Kidney (tissue), 14 donors: ENCODE data around the gene TENT4B. TPM values are rescaled to one million over a fixed set of nuclear protein-coding genes. Genes with fewer than 3 reads are reported as not detected.

Experiments
- DNase-seq, 5 donors: peaks; one replicate each; pipeline ENCODE4 v3.0.0-alpha.2; 2013 to 2020
- FAIRE-seq: peaks from 2 replicates; lab custom pipeline; 2012; peaks lifted over from hg19 to GRCh38; lab: Jason Lieb, UNC
- H3K27ac ChIP-seq, 2 donors: one replicate each; pipeline ENCODE4 v1.7.0; 2013; ENCODE audit warnings: low read depth in 2 of 2, low read length in 2 of 2, inconsistent platforms in 1 of 2
- H3K27me3 ChIP-seq: one replicate; pipeline ENCODE4 v1.7.1; 2013; ENCODE audit warnings: low read length, inconsistent platforms; ENCODE audit not compliant: control insufficient read depth, insufficient read depth
- H3K36me3 ChIP-seq, 3 donors: one replicate each; pipeline versions ENCODE4 v1.7.0 to v1.7.1; 2013; ENCODE audit warnings: low read length in 3 of 3, control low read depth in 1 of 3, inconsistent platforms in 1 of 3; ENCODE audit not compliant: insufficient read depth in 3 of 3, control insufficient read depth in 2 of 3
- H3K4me1 ChIP-seq, 3 donors: one replicate each; pipeline versions ENCODE4 v1.7.0 to v1.7.1; 2013; ENCODE audit warnings: low read length in 3 of 3, inconsistent platforms in 1 of 3, low read depth in 1 of 3; ENCODE audit not compliant: control insufficient read depth in 2 of 3, insufficient read depth in 2 of 3
- H3K4me3 ChIP-seq, 3 donors: one replicate each; pipeline versions ENCODE4 v1.7.0 to v1.8.1; 2013; ENCODE audit warnings: low read length in 3 of 3, control low read depth in 1 of 3, inconsistent platforms in 1 of 3
- H3K9ac ChIP-seq, 3 donors: one replicate each; pipeline versions ENCODE4 v1.7.0 to v1.7.1; 2013; ENCODE audit warnings: low read length in 3 of 3, control low read depth in 1 of 3, inconsistent platforms in 1 of 3
- H3K9me3 ChIP-seq, 3 donors: one replicate each; pipeline versions ENCODE4 v1.7.0 to v1.7.1; 2013; ENCODE audit warnings: low read length in 3 of 3, control low read depth in 1 of 3, inconsistent platforms in 1 of 3; ENCODE audit not compliant: control insufficient read depth in 2 of 3, insufficient read depth in 1 of 3
- intact Hi-C: fragments of 100-400 bp; cut with DNase I; formaldehyde crosslinking; loops from one replicate; pipeline ENCODE4 v1.11.1; 2022
- polyA plus RNA-seq: library from polyadenylated mRNA; stranded (reverse); fragments of 350-450 nt; fragmentation: Illumina TruSeq; extraction: RNeasy Lipid Tissue Mini Kit (QIAGEN cat#74804); gene quantifications from one replicate; pipeline ENCODE4 v1.2.3, GENCODE V29; 2014; ENCODE audit warnings: low read depth, low replicate concordance; ENCODE audit not compliant: insufficient read depth
- total RNA-seq: library from RNA; stranded (reverse); fragmentation: NEBNext Ultra II Directional; extraction: Animal tissue kit (Norgen Biotek cat#: 25700); gene quantifications from one replicate; pipeline ENCODE4 v1.2.1, GENCODE V29; 2021
- TF ChIP-seq, protein P1 (sequence below): IDR thresholded peaks from 3 replicates; pipeline ENCODE4 v1.5.1; 2012; ENCODE audit warnings: mild to moderate bottlenecking, moderate library complexity, borderline replicate concordance; ENCODE audit not compliant: insufficient read depth; ENCODE audit errors: extremely low read depth
- donor health status: control.
- donor health status: control.
- donor health status: control.
- donor health status: control.
- donor health status: control.
- donor health status: DM: yes; HTN: yes; CAD: no.
- donor health status: Normal renal cell carcinoma (clear cell type).

TENT4B gene
- total and polyA plus RNA-seq, 2 donors from 2014 or later: 4.7 to 13.2 TPM

DNA sequence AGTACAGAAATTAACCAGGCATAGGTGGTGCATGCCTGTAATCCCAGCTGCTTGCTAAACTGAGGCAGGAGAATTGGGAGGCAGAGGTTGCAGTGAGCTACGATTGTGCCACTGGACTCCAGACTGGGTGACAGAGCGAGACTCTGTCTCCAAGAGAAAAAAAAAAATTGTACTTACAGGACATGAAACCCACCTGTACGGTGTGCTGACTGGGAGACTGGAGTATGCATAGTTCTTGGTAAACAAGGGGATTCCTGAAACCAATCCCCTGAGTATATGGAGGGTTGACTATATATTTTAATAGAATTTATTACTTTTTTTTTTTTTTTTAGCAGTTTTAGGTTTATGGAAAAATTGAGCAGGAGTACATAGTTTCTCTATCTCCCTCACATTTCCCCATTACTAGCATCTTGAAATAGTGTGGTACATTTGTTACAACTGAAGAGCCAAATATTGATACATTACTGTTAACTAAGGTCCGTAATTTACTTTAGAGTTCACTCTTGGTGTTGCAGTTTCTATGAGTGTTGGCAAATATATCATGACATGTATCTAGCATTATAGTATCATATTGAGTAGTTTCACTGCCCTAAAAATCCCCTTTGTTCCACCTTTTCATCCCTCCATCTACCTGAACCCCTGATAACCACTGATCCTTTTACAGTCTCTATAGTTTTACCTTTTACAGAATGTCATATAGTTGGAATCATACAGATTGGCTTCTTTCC, 19.3 kb downstream of the TENT4B start:
- Histone ChIP-seq H3K4me1 (peaks cover 3 to 11% (median 7%) of the 10 kb centered on the region in 3 donors), H3K36me3 (no peaks in the 10 kb centered on the region), H3K4me3 (no peak overlapping the region), H3K27me3 (no peaks in the 10 kb centered on the region), H3K9ac (no peak overlapping the region), H3K9me3 (no peaks in the 10 kb centered on the region), H3K27ac (no peak overlapping the region)
- FAIRE-seq (no peak), DNase-seq (no peak)
- TF ChIP-seq, protein P1, sequence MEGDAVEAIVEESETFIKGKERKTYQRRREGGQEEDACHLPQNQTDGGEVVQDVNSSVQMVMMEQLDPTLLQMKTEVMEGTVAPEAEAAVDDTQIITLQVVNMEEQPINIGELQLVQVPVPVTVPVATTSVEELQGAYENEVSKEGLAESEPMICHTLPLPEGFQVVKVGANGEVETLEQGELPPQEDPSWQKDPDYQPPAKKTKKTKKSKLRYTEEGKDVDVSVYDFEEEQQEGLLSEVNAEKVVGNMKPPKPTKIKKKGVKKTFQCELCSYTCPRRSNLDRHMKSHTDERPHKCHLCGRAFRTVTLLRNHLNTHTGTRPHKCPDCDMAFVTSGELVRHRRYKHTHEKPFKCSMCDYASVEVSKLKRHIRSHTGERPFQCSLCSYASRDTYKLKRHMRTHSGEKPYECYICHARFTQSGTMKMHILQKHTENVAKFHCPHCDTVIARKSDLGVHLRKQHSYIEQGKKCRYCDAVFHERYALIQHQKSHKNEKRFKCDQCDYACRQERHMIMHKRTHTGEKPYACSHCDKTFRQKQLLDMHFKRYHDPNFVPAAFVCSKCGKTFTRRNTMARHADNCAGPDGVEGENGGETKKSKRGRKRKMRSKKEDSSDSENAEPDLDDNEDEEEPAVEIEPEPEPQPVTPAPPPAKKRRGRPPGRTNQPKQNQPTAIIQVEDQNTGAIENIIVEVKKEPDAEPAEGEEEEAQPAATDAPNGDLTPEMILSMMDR: no peak
- intact Hi-C loops: no loop called here

DNA sequence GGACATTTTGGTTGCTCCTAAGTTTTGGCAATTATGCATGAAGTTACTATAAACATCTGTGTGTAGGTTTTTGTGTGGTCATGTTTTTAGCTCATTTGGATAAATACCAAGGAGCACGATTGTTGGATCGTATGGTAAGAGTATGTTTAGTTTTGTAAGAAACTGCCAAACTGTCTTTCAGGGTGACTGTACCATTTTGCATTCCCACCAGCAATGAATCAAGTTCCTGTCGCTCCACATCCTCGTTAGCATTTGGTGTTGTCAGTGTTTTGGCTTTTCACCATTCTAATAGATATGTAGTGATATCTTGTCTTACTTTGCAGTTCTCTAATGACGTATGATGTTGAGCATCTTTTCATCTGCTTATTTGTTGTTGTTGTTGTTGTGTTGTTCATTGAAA, 20.2 kb downstream of the TENT4B start:
- FAIRE-seq (no peak), DNase-seq (no peak)
- intact Hi-C loops: no loop called here
- H3K4me3 ChIP-seq: no peak overlapping the region
- H3K9ac ChIP-seq: no peak overlapping the region
- H3K4me1 ChIP-seq: peaks cover 3 to 11% (median 4%) of the 10 kb centered on the region in 3 donors
- no peaks in the 10 kb centered on the region for H3K27me3 ChIP-seq
- TF ChIP-seq, protein P1: no peak
- no peaks in the 10 kb centered on the region for H3K9me3 ChIP-seq
- no peaks in the 10 kb centered on the region for H3K36me3 ChIP-seq
- no peak overlapping the region for H3K27ac ChIP-seq

DNA sequence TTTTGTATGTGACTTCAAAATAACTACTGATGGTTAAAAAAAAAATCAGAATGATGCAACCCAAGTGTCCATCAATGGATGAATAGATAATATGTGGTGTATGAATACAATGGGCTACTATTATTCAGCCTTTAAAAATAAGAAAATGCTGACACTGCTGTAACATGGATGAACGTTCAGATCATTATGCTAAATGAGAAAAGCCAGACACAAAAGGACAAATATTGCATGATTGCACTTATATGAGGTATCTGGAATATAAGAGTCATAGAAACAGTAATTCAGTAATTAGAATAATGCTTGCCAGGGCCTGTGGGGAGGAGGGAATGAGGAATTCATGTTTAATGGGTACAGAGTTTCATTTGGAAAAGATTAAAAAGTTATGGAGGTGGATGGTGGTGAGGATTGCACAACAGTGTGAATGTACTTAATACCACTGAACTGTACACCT, 25.4 kb downstream of the TENT4B start:
- Histone ChIP-seq H3K9ac (no peak overlapping the region), H3K36me3 (no peaks in the 10 kb centered on the region), H3K27me3 (no peaks in the 10 kb centered on the region), H3K4me1 (no peaks in the 10 kb centered on the region), H3K9me3 (no peaks in the 10 kb centered on the region), H3K27ac (no peak overlapping the region), H3K4me3 (no peak overlapping the region)
- no peak for FAIRE-seq
- TF ChIP-seq, protein P1: no peak
- intact Hi-C loops: no loop called here
- no peak for DNase-seq
